HG03060 (cell line): ENCODE data around the gene KCNA10.
"Not testable (repeated sequence)": the region's sequence is repeated elsewhere in the genome, so short reads cannot be mapped to it uniquely, and the experiment has no call there.

ENCODE experiments used
- ATAC-seq: cut with Tn5 transposase; IDR thresholded peaks from one replicate; pipeline ENCODE4 v1.9.1; 2021; ENCODE audit warnings: low read depth, moderate number of reproducible peaks; ENCODE audit not compliant: unreplicated experiment

Gene KCNA10

GRCh38 chr1:110538075-110538474 lies 19.1 kb upstream of the KCNA10 start:
- no peak for ATAC-seq

- ATAC-seq: no peak
Measured at GRCh38 chr1:110535985-110536384, 17.0 kb upstream of the KCNA10 start.

- no peak for ATAC-seq
Measured at GRCh38 chr1:110533230-110533629, 14.3 kb upstream of the KCNA10 start.

GRCh38 chr1:110529011-110529410 lies 10.0 kb upstream of the KCNA10 start:
- no peak for ATAC-seq

- no peak for ATAC-seq
Measured at GRCh38 chr1:110526201-110526780, 7.3 kb upstream of the KCNA10 start.

GRCh38 chr1:110525249-110525595 lies 6.2 kb upstream of the KCNA10 start:
- ATAC-seq: no peak

GRCh38 chr1:110524311-110525248 lies 5.6 kb upstream of the KCNA10 start:
- ATAC-seq: no peak

- no peak for ATAC-seq
Measured at GRCh38 chr1:110523011-110523410, 4.0 kb upstream of the KCNA10 start.

- ATAC-seq: no peak
Measured at GRCh38 chr1:110522560-110522959, 3.6 kb upstream of the KCNA10 start.

GRCh38 chr1:110520827-110521226 lies 1.9 kb upstream of the KCNA10 start:
- no peak for ATAC-seq

- ATAC-seq: no peak
Measured at GRCh38 chr1:110515891-110516290, 3.1 kb downstream of the KCNA10 start.

GRCh38 chr1:110515041-110515440 lies 3.9 kb downstream of the KCNA10 start:
- no peak for ATAC-seq

GRCh38 chr1:110513511-110513910 lies 5.5 kb downstream of the KCNA10 start:
- ATAC-seq: no peak

GRCh38 chr1:110511436-110511835 lies 7.5 kb downstream of the KCNA10 start:
- ATAC-seq: no peak

- ATAC-seq: not testable (repeated sequence)
Measured at GRCh38 chr1:110510921-110511320, 8.1 kb downstream of the KCNA10 start.

- ATAC-seq: no peak
Measured at GRCh38 chr1:110509655-110510054, 9.3 kb downstream of the KCNA10 start.

GRCh38 chr1:110508028-110508940 lies 10.7 kb downstream of the KCNA10 start:
- ATAC-seq: no peak

GRCh38 chr1:110506541-110506940 lies 12.4 kb downstream of the KCNA10 start:
- no peak for ATAC-seq

GRCh38 chr1:110505596-110505995 lies 13.4 kb downstream of the KCNA10 start:
- no peak for ATAC-seq

GRCh38 chr1:110504226-110504625 lies 14.7 kb downstream of the KCNA10 start:
- no peak for ATAC-seq

GRCh38 chr1:110503471-110503870 lies 15.5 kb downstream of the KCNA10 start:
- no peak for ATAC-seq
